Body of pancreas (tissue), 4 donors: ENCODE measurements around the gene TCEANC.
"Not testable (repeated sequence)": the region's sequence is repeated elsewhere in the genome, so short reads cannot be mapped to it uniquely, and the experiment has no call there.

Experiments used
- POLR2A ChIP-seq, 3 donors: fragments of 450-650 bp; IDR thresholded peaks; one replicate each; pipeline ENCODE4 v1.6.1; 2016; ENCODE audit warnings: antibody characterized with exemption in 3 of 3, mild to moderate bottlenecking in 2 of 3
- TF ChIP-seq, protein P1 (sequence below), 7 experiments: fragments of 450-650 bp in 4 of 7; fragments of 200-600 bp in 3 of 7; sonication (generic) in 3 of 7; IDR thresholded peaks; one replicate each; pipeline ENCODE4 v1.5.1; 2016 to 2019; ENCODE audit warnings: antibody characterized with exemption in 7 of 7

DNA sequence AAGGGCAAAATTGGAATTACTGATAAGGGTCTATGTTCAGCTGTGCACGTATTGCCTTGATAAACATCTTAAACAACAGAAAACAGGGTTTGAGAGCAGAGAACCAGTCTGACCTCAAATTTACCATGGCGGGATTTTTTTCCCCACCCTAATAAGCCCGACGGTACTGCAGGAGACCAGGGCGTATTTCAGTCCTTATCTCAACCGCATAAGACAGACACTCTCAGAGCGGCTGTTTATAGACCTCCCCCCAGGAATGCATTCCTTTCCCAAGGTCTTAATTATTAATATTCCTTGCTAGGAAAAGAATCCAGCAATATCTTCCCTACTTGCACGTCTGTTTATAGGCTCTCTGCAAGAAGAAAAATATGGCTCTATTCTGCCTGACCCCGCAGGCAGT is 15.7 kb upstream of the TCEANC start:
- TF ChIP-seq, protein P1, sequence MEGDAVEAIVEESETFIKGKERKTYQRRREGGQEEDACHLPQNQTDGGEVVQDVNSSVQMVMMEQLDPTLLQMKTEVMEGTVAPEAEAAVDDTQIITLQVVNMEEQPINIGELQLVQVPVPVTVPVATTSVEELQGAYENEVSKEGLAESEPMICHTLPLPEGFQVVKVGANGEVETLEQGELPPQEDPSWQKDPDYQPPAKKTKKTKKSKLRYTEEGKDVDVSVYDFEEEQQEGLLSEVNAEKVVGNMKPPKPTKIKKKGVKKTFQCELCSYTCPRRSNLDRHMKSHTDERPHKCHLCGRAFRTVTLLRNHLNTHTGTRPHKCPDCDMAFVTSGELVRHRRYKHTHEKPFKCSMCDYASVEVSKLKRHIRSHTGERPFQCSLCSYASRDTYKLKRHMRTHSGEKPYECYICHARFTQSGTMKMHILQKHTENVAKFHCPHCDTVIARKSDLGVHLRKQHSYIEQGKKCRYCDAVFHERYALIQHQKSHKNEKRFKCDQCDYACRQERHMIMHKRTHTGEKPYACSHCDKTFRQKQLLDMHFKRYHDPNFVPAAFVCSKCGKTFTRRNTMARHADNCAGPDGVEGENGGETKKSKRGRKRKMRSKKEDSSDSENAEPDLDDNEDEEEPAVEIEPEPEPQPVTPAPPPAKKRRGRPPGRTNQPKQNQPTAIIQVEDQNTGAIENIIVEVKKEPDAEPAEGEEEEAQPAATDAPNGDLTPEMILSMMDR (IDR thresholded peaks at IDR 0.05) = not testable (repeated sequence)
- not testable (repeated sequence) for TF ChIP-seq POLR2A (IDR thresholded peaks at IDR 0.05)
